ENCODE data around the gene HIVEP3. TPM values are rescaled to one million over a fixed set of nuclear protein-coding genes. Genes with fewer than 3 reads are reported as not detected.

HIVEP3 gene
- total RNA-seq, 1 donor from 2014 or later, result 3.6 TPM

GRCh38 chr1:41901551-41901950 is 17.2 kb downstream of the HIVEP3 start:
- no peaks in the 10 kb centered on the region for H3K36me3 Mint-ChIP-seq (ENCODE audit: low read depth)
- H3K9me3 Mint-ChIP-seq (ENCODE audit: low read depth), result no peaks in the 10 kb centered on the region
- no peak for TF ChIP-seq CTCF (IDR thresholded peaks at IDR 0.05)
- H3K27ac Mint-ChIP-seq (ENCODE audit: unreplicated experiment), result peak overlapping the region; percentile 64
- DNase-seq (ENCODE audit: low spot score), result no peak
- H3K27me3 Mint-ChIP-seq (ENCODE audit: low read depth), result no peaks in the 10 kb centered on the region
- H3K4me1 Mint-ChIP-seq (ENCODE audit: low read depth), result peaks cover 35% of the 10 kb centered on the region
- H3K4me3 Mint-ChIP-seq (ENCODE audit: unreplicated experiment), result peak overlapping the region; percentile 31

GRCh38 chr1:41900603-41901444 is 17.9 kb downstream of the HIVEP3 start:
- Mint-ChIP-seq H3K4me1 (ENCODE audit: low read depth) (peaks cover 35% of the 10 kb centered on the region), H3K9me3 (ENCODE audit: low read depth) (no peaks in the 10 kb centered on the region), H3K27ac (ENCODE audit: unreplicated experiment) (peak overlapping the region; percentile 67), H3K4me3 (ENCODE audit: unreplicated experiment) (peak overlapping the region; percentile 10), H3K27me3 (ENCODE audit: low read depth) (no peaks in the 10 kb centered on the region), H3K36me3 (ENCODE audit: low read depth) (no peaks in the 10 kb centered on the region)
- TF ChIP-seq CTCF (IDR thresholded peaks at IDR 0.05), result no peak
- no peak for DNase-seq (ENCODE audit: low spot score)

GRCh38 chr1:41898191-41898713 is 20.5 kb downstream of the HIVEP3 start:
- Mint-ChIP-seq H3K9me3 (ENCODE audit: low read depth) (no peaks in the 10 kb centered on the region), H3K27ac (ENCODE audit: unreplicated experiment) (no peak overlapping the region), H3K4me1 (ENCODE audit: low read depth) (peaks cover 39% of the 10 kb centered on the region), H3K4me3 (ENCODE audit: unreplicated experiment) (no peak overlapping the region), H3K36me3 (ENCODE audit: low read depth) (no peaks in the 10 kb centered on the region), H3K27me3 (ENCODE audit: low read depth) (no peaks in the 10 kb centered on the region)
- no peak for TF ChIP-seq CTCF (IDR thresholded peaks at IDR 0.05)
- no peak for DNase-seq (ENCODE audit: low spot score)

- H3K27me3 Mint-ChIP-seq (ENCODE audit: low read depth), result no peaks in the 10 kb centered on the region
- no peak for TF ChIP-seq CTCF (IDR thresholded peaks at IDR 0.05)
- no peaks in the 10 kb centered on the region for H3K9me3 Mint-ChIP-seq (ENCODE audit: low read depth)
- no peak overlapping the region for H3K4me3 Mint-ChIP-seq (ENCODE audit: unreplicated experiment)
- no peak for DNase-seq (ENCODE audit: low spot score)
- H3K4me1 Mint-ChIP-seq (ENCODE audit: low read depth), result peaks cover 14% of the 10 kb centered on the region
- H3K27ac Mint-ChIP-seq (ENCODE audit: unreplicated experiment), result no peak overlapping the region
- no peaks in the 10 kb centered on the region for H3K36me3 Mint-ChIP-seq (ENCODE audit: low read depth)
Observed at GRCh38 chr1:41895552-41895951, 23.2 kb downstream of the HIVEP3 start.

- Mint-ChIP-seq H3K27ac (ENCODE audit: unreplicated experiment) (no peak overlapping the region), H3K27me3 (ENCODE audit: low read depth) (no peaks in the 10 kb centered on the region), H3K9me3 (ENCODE audit: low read depth) (no peaks in the 10 kb centered on the region), H3K4me3 (ENCODE audit: unreplicated experiment) (no peak overlapping the region), H3K36me3 (ENCODE audit: low read depth) (no peaks in the 10 kb centered on the region), H3K4me1 (ENCODE audit: low read depth) (peaks cover 8% of the 10 kb centered on the region)
- DNase-seq (ENCODE audit: low spot score), result no peak
- TF ChIP-seq CTCF (IDR thresholded peaks at IDR 0.05), result no peak
Observed at GRCh38 chr1:41894808-41895483, 23.8 kb downstream of the HIVEP3 start.

Data from chondrocyte (in vitro differentiated cells).